GM06990 (cell line): ENCODE data around the gene SDK1.

Source experiments
- DNase-seq: peaks from one replicate; pipeline ENCODE4 v3.0.0-alpha.2; 2011; ENCODE audit not compliant: insufficient read length; ENCODE audit errors: extremely low read depth
- H3K27me3 ChIP-seq: replicated peaks from 2 replicates; pipeline ENCODE4 v1.6.0; 2011; ENCODE audit warnings: low read length; ENCODE audit not compliant: control insufficient read depth, insufficient read depth
- H3K36me3 ChIP-seq: 2 replicates; pipeline ENCODE4 v1.5.1; 2011; ENCODE audit warnings: low read length; ENCODE audit not compliant: control insufficient read depth, insufficient read depth
- H3K4me3 ChIP-seq: replicated peaks from 2 replicates; pipeline ENCODE4 v1.5.1; 2011; ENCODE audit warnings: low read depth, mild to moderate bottlenecking, control low read depth, low read length
- CTCF ChIP-seq: IDR thresholded peaks from 2 replicates; pipeline ENCODE4 v1.5.1; 2011; ENCODE audit warnings: low read length, control low read depth, mild to moderate bottlenecking, inconsistent platforms; ENCODE audit not compliant: insufficient read depth, poor library complexity, severe bottlenecking

The SDK1 gene

GRCh38 chr7:4282434-4283223 lies 981.6 kb downstream of the SDK1 start:
- H3K4me3 ChIP-seq, result no peak overlapping the region

GRCh38 chr7:4286351-4286750 lies 985.3 kb downstream of the SDK1 start:
- H3K27me3 ChIP-seq, result no peaks in the 10 kb centered on the region
- no peak for TF ChIP-seq CTCF
- H3K4me3 ChIP-seq, result no peak overlapping the region
- no peak for DNase-seq
- no peaks in the 10 kb centered on the region for H3K36me3 ChIP-seq

More at GRCh38 chr7:4282434-4283223, 981.6 kb downstream of the SDK1 start:
- TF ChIP-seq CTCF, result no peak
- no peaks in the 10 kb centered on the region for H3K27me3 ChIP-seq
- H3K36me3 ChIP-seq, result no peaks in the 10 kb centered on the region
- DNase-seq, result no peak

GRCh38 chr7:4288791-4289394 lies 987.8 kb downstream of the SDK1 start:
- Histone ChIP-seq H3K4me3 (no peak overlapping the region), H3K36me3 (no peaks in the 10 kb centered on the region), H3K27me3 (no peaks in the 10 kb centered on the region)
- no peak for DNase-seq
- TF ChIP-seq CTCF, result no peak

- Histone ChIP-seq H3K36me3 (no peaks in the 10 kb centered on the region), H3K27me3 (no peaks in the 10 kb centered on the region), H3K4me3 (no peak overlapping the region)
- no peak for TF ChIP-seq CTCF
- no peak for DNase-seq
These were observed 996.3 kb downstream of the SDK1 start for GRCh38 chr7:4297165-4297917.

- no peak for TF ChIP-seq CTCF
- DNase-seq, result no peak
- Histone ChIP-seq H3K36me3 (no peaks in the 10 kb centered on the region), H3K4me3 (no peak overlapping the region), H3K27me3 (no peaks in the 10 kb centered on the region)
These were observed 996.8 kb downstream of the SDK1 start for GRCh38 chr7:4297918-4298219.
